Measurements from ENCODE around the gene DOCK3. TPM values are rescaled to one million over a fixed set of nuclear protein-coding genes. Genes with fewer than 3 reads are reported as not detected.

DOCK3 gene
- total and polyA plus RNA-seq, 10 of the 15 experiments (the other 5 are each of a cell fraction or from before 2014, with no cell fraction given): 0.02 to 0.52 (median 0.04) TPM; not detected in 5

DNA sequence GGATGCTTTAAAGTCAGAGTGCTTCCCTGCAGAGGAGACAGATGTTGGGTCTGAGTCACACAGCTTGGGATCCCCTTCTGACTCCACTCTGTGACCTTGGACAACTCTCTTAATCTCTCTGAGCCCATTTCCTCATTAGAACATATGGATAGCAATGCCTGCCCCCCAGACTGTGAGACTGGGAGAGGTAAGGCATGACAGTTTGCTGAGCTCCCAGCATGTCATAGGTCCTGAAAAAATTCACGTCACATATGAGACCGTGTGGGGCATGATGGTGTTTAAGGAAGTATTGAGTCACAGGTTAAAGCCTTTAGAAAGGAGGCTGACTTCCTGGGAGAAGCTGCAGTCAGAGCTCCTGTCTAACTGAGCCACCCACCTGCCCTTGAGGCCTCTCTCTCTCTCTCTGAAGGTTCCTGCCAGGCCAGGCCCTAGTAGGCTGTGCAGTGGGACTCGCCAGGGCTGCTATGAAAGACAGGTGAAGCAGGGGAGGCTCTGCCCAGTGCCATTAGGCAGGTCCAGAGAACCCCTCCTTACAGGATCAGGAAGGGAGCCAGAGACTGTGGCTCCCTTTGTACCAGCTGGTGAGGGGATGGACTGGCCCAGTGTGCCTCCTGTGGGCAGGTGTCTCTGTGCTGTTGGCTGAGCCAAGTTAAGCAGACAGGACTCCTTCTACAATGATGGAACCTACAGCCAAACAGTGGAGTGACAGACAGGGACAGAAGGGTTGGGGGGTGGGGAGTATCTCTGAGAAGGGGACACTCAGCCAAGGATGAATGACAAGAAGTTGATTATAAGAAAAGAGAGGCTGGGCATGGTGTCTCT lies 19.5 kb upstream of the DOCK3 start (continued):
- TF ChIP-seq, protein P1, sequence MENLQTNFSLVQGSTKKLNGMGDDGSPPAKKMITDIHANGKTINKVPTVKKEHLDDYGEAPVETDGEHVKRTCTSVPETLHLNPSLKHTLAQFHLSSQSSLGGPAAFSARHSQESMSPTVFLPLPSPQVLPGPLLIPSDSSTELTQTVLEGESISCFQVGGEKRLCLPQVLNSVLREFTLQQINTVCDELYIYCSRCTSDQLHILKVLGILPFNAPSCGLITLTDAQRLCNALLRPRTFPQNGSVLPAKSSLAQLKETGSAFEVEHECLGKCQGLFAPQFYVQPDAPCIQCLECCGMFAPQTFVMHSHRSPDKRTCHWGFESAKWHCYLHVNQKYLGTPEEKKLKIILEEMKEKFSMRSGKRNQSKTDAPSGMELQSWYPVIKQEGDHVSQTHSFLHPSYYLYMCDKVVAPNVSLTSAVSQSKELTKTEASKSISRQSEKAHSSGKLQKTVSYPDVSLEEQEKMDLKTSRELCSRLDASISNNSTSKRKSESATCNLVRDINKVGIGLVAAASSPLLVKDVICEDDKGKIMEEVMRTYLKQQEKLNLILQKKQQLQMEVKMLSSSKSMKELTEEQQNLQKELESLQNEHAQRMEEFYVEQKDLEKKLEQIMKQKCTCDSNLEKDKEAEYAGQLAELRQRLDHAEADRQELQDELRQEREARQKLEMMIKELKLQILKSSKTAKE (IDR thresholded peaks at IDR 0.05; ENCODE audit: low read depth, poor library complexity, severe bottlenecking): no peak
- TF ChIP-seq, protein P2, sequence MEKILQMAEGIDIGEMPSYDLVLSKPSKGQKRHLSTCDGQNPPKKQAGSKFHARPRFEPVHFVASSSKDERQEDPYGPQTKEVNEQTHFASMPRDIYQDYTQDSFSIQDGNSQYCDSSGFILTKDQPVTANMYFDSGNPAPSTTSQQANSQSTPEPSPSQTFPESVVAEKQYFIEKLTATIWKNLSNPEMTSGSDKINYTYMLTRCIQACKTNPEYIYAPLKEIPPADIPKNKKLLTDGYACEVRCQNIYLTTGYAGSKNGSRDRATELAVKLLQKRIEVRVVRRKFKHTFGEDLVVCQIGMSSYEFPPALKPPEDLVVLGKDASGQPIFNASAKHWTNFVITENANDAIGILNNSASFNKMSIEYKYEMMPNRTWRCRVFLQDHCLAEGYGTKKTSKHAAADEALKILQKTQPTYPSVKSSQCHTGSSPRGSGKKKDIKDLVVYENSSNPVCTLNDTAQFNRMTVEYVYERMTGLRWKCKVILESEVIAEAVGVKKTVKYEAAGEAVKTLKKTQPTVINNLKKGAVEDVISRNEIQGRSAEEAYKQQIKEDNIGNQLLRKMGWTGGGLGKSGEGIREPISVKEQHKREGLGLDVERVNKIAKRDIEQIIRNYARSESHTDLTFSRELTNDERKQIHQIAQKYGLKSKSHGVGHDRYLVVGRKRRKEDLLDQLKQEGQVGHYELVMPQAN (conservative IDR thresholded peaks at IDR 0.05): no peak
- no peak for TF ChIP-seq PAX5 (IDR thresholded peaks at IDR 0.05; ENCODE audit: borderline replicate concordance, low read depth, low read length)
- TF ChIP-seq TAF1 (IDR thresholded peaks at IDR 0.05; ENCODE audit: borderline replicate concordance, low read depth, low read length): no peak
- TF ChIP-seq, protein P3, sequence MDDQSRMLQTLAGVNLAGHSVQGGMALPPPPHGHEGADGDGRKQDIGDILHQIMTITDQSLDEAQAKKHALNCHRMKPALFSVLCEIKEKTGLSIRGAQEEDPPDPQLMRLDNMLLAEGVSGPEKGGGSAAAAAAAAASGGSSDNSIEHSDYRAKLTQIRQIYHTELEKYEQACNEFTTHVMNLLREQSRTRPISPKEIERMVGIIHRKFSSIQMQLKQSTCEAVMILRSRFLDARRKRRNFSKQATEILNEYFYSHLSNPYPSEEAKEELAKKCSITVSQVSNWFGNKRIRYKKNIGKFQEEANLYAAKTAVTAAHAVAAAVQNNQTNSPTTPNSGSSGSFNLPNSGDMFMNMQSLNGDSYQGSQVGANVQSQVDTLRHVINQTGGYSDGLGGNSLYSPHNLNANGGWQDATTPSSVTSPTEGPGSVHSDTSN (IDR thresholded peaks at IDR 0.05; ENCODE audit: insufficient replicate concordance, low read depth, low read length): no peak
- TF ChIP-seq NFYB (IDR thresholded peaks at IDR 0.05; ENCODE audit: insufficient read depth, low read depth, low read length): no peak
- TF ChIP-seq SIX5 (IDR thresholded peaks at IDR 0.05; ENCODE audit: low read depth, low read length, severe bottlenecking): no peak
- no peak for TF ChIP-seq MTA3 (IDR thresholded peaks at IDR 0.05; ENCODE audit: borderline replicate concordance, low read length)
- TF ChIP-seq SMAD5 (IDR thresholded peaks at IDR 0.05; ENCODE audit: low read depth): no peak
- TF ChIP-seq, protein P4, sequence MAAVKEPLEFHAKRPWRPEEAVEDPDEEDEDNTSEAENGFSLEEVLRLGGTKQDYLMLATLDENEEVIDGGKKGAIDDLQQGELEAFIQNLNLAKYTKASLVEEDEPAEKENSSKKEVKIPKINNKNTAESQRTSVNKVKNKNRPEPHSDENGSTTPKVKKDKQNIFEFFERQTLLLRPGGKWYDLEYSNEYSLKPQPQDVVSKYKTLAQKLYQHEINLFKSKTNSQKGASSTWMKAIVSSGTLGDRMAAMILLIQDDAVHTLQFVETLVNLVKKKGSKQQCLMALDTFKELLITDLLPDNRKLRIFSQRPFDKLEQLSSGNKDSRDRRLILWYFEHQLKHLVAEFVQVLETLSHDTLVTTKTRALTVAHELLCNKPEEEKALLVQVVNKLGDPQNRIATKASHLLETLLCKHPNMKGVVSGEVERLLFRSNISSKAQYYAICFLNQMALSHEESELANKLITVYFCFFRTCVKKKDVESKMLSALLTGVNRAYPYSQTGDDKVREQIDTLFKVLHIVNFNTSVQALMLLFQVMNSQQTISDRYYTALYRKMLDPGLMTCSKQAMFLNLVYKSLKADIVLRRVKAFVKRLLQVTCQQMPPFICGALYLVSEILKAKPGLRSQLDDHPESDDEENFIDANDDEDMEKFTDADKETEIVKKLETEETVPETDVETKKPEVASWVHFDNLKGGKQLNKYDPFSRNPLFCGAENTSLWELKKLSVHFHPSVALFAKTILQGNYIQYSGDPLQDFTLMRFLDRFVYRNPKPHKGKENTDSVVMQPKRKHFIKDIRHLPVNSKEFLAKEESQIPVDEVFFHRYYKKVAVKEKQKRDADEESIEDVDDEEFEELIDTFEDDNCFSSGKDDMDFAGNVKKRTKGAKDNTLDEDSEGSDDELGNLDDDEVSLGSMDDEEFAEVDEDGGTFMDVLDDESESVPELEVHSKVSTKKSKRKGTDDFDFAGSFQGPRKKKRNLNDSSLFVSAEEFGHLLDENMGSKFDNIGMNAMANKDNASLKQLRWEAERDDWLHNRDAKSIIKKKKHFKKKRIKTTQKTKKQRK (IDR thresholded peaks at IDR 0.05; ENCODE audit: low read depth, low read length): no peak
